Mesothelial cell of epicardium (in vitro differentiated cells): ENCODE data around the gene AP5Z1. TPM values are rescaled to one million over a fixed set of nuclear protein-coding genes. Genes with fewer than 3 reads are reported as not detected.
"Not testable (repeated sequence)": the region's sequence is repeated elsewhere in the genome, so short reads cannot be mapped to it uniquely, and the experiment has no call there.

Experiments
- DNase-seq, 2 experiments: peaks; one replicate each; pipeline ENCODE4 v3.0.0; 2021; ENCODE audit warnings: low spot score in 2 of 2; ENCODE audit not compliant: unreplicated experiment in 2 of 2
- H3K27ac Mint-ChIP-seq: 2 replicates; pipeline ENCODE4 v1.8.0; 2021; ENCODE audit warnings: mixed read lengths
- H3K27me3 Mint-ChIP-seq: 2 replicates; pipeline ENCODE4 v1.8.0; 2021; ENCODE audit warnings: low read depth, mixed read lengths
- H3K36me3 Mint-ChIP-seq: 2 replicates; pipeline ENCODE4 v1.8.0; 2021; ENCODE audit warnings: mixed read lengths
- H3K4me1 Mint-ChIP-seq: 2 replicates; pipeline ENCODE4 v1.8.0; 2021; ENCODE audit warnings: mixed read lengths
- H3K4me3 Mint-ChIP-seq: 2 replicates; pipeline ENCODE4 v1.8.0; 2021; ENCODE audit warnings: mild to moderate bottlenecking, moderate library complexity, mixed read lengths
- H3K9me3 Mint-ChIP-seq: 2 replicates; pipeline ENCODE4 v1.8.0; 2021; ENCODE audit warnings: mixed read lengths
- CTCF ChIP-seq: fragments of 200-600 bp; sonication (generic); IDR thresholded peaks from one replicate; pipeline ENCODE4 v1.5.0; 2021; ENCODE audit warnings: antibody characterized with exemption; ENCODE audit not compliant: unreplicated experiment
- total RNA-seq: library from RNA; stranded (reverse); gene quantifications from 3 replicates; pipeline ENCODE4 v1.2.1, GENCODE V29; 2021

The AP5Z1 gene
- total RNA-seq, 1 donor from 2014 or later: 36.2 TPM

DNA sequence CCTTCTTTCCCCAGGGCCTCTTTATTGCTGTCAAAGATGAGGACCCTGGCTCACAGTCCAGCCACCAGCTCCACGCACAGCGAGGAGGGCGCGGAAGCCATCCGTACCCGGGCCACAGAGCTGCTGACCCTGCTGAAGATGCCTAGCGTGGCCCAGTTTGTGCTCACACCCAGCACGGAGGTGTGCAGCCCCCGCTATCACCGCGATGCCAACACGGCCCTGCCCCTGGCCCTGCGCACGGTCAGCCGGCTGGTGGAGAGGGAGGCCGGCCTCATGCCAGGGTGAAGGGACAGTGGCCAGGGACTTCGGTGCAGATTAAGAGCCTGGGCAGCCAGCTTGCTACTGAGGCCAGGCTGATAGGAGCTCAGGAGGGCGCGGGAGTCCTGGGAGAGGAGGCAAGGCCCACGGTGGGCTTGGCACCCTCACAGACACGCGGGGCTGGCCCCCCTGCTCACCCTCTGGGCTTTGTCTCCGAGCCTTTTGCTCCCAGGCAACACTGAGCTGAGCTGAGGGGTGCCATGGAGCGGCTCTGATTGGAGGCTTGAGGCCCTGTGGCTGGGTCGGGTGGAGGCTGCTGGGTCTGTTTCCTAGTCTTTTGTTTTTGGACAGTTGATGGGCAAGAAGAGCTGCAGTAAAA is 15.8 kb downstream of the AP5Z1 start:
- peak overlapping the region; percentile 28 for H3K27ac Mint-ChIP-seq
- no peaks in the 10 kb centered on the region for H3K9me3 Mint-ChIP-seq
- H3K27me3 Mint-ChIP-seq: no peaks in the 10 kb centered on the region
- H3K4me3 Mint-ChIP-seq: no peak overlapping the region
- peaks cover 13% of the 10 kb centered on the region for H3K36me3 Mint-ChIP-seq
- no peaks in the 10 kb centered on the region for H3K4me1 Mint-ChIP-seq
- TF ChIP-seq CTCF: no peak
- no peak for DNase-seq

DNA sequence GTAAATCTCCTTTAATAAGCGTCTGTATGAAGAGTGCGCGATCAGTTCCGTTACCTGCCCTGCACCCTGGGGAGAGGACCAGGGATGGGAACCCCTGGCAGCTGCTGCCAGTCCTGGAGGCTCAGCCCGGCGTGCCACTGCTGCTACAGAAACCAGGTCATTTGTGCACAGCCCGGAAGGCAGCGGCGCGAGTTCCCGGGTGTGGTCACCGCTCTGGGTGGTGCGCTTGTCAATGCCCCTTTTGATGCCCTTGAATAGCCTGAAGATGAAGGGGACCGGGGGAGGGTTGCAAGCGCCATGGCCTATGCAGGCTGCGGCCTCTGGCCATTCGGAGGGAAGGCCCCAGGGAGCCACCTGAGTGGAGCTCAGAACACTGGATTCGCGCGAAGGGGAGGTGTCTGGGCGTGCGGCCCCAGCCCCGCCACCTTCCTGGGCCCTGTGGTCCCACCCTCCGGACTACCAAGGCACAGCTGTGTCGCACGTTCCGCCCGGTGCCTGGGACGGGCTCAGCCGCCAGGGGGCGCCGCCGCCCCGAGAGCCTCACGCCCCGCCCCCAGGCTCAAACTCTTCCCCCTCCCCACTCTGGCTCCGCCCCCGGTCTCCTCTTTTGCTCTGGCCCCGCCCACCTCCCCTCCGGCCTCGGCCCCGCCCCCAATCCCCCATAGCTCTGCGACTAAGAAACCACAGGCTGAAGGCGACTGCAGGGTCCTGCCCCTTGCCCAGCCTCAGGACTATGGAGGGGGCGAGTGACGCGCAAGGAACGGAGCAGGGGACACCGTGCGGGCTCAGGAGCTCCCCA is 16.5 kb downstream of the AP5Z1 start:
- TF ChIP-seq CTCF: peak; percentile 59
- peak; percentile 59 to 75 for DNase-seq
- peak overlapping the region; percentile 28 for H3K27ac Mint-ChIP-seq
- peaks cover 13% of the 10 kb centered on the region for H3K36me3 Mint-ChIP-seq
- no peaks in the 10 kb centered on the region for H3K9me3 Mint-ChIP-seq
- no peaks in the 10 kb centered on the region for H3K27me3 Mint-ChIP-seq
- no peaks in the 10 kb centered on the region for H3K4me1 Mint-ChIP-seq
- peak overlapping the region; percentile 13 for H3K4me3 Mint-ChIP-seq

- no peak overlapping the region for H3K27ac Mint-ChIP-seq
- no peaks in the 10 kb centered on the region for H3K9me3 Mint-ChIP-seq
- no peak for DNase-seq
- no peak for TF ChIP-seq CTCF
- peak overlapping the region; percentile 13 for H3K4me3 Mint-ChIP-seq
- H3K4me1 Mint-ChIP-seq: no peaks in the 10 kb centered on the region
- no peaks in the 10 kb centered on the region for H3K27me3 Mint-ChIP-seq
- H3K36me3 Mint-ChIP-seq: peaks cover 13% of the 10 kb centered on the region
These were observed 17.2 kb downstream of the AP5Z1 start for GRCh38 chr7:4792537-4793126.

- not testable (repeated sequence) for H3K4me1 Mint-ChIP-seq, DNase-seq, H3K9me3 Mint-ChIP-seq, H3K4me3 Mint-ChIP-seq, H3K27me3 Mint-ChIP-seq, H3K27ac Mint-ChIP-seq
- H3K36me3 Mint-ChIP-seq: peaks cover 13% of the 10 kb centered on the region
These were observed 18.1 kb downstream of the AP5Z1 start for GRCh38 chr7:4793385-4793993.

- DNase-seq: not testable (repeated sequence)
These were observed 18.7 kb downstream of the AP5Z1 start for GRCh38 chr7:4794171-4794570.

DNA sequence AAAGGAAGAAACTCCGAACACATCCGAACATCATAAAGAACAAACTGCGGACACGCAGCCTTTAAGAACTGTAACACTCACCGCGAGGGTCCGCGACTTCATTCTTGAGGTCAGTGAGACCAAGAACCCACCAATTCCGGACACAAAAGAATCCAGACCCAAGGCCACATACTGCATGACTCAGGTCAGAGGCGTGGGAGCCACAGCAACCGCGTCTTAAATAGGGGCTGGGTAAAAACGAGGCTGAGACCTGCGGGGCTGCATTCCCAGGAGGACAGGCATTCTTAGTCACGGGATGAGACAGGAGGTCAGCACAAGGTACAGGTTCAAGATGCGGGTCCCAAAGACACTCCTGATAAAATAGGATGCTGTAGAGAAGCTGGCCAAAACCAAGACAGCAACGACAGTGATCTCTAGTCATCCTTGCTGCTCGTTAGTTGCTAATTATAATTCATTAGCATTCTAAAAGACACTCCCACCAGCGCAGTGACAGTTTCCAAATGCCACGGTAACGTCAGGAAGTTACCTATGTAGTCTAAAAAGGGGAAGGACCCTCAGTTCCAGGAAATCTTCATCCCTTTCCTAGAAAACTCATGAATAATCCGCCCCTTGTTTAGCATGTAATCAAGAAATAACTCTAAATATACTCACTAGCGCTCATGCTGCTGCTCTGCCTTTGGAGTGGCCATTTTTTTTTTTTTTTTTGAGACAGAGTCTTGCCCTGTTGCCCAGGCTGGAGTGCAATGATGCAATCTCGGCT is 19.3 kb downstream of the AP5Z1 start:
- no peak for TF ChIP-seq CTCF
- no peak overlapping the region for H3K27ac Mint-ChIP-seq
- H3K4me3 Mint-ChIP-seq: no peak overlapping the region
- H3K36me3 Mint-ChIP-seq: peaks cover 13% of the 10 kb centered on the region
- H3K4me1 Mint-ChIP-seq: no peaks in the 10 kb centered on the region
- H3K9me3 Mint-ChIP-seq: no peaks in the 10 kb centered on the region
- no peaks in the 10 kb centered on the region for H3K27me3 Mint-ChIP-seq
- no peak for DNase-seq

More at GRCh38 chr7:4794171-4794570, 18.7 kb downstream of the AP5Z1 start:
- H3K27me3 Mint-ChIP-seq, H3K4me1 Mint-ChIP-seq, H3K4me3 Mint-ChIP-seq, H3K27ac Mint-ChIP-seq, H3K9me3 Mint-ChIP-seq: not testable (repeated sequence)
- H3K36me3 Mint-ChIP-seq: peaks cover 13% of the 10 kb centered on the region
